ENCODE measurements around the gene SCN1A.
"Not testable (repeated sequence)": the region's sequence is repeated elsewhere in the genome, so short reads cannot be mapped to it uniquely, and the experiment has no call there.

The SCN1A gene

DNA sequence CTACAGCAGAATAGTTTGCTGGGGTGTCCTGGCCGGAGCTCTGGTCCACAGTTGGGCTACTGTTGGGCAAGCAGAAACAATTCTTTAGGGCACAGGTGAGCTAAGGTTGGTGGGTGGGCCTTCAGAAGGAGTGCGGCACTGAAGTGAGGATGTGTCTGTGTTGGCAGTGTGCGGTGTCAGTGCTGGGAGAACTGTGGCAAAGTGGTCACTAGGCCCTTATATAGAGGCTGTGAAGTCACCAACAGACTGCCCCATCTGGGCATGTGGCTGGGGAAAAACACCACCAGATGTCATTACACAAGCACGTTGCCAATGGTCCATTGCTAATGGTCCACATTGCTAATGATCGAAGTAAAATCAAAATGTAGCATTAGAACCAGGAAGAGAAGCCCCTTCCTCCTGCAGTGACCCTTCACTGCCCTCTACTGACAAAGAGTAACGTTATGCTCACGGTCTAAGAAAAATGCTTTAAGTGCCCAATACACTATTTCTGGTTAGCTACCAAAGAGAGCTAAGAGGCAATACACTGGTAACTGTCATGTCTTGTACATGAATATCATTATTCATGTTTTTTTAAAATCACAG is 21.3 kb downstream of the SCN1A start:
- H3K9ac ChIP-seq (ENCODE audit: low read depth, low read length, poor library complexity, severe bottlenecking): no peak overlapping the region
- no peaks in the 10 kb centered on the region for H3K4me1 ChIP-seq (ENCODE audit: insufficient read depth, low read length, poor library complexity, severe bottlenecking)
- H3K36me3 ChIP-seq (ENCODE audit: insufficient read depth, low read length): no peaks in the 10 kb centered on the region
- TF ChIP-seq, protein P1, sequence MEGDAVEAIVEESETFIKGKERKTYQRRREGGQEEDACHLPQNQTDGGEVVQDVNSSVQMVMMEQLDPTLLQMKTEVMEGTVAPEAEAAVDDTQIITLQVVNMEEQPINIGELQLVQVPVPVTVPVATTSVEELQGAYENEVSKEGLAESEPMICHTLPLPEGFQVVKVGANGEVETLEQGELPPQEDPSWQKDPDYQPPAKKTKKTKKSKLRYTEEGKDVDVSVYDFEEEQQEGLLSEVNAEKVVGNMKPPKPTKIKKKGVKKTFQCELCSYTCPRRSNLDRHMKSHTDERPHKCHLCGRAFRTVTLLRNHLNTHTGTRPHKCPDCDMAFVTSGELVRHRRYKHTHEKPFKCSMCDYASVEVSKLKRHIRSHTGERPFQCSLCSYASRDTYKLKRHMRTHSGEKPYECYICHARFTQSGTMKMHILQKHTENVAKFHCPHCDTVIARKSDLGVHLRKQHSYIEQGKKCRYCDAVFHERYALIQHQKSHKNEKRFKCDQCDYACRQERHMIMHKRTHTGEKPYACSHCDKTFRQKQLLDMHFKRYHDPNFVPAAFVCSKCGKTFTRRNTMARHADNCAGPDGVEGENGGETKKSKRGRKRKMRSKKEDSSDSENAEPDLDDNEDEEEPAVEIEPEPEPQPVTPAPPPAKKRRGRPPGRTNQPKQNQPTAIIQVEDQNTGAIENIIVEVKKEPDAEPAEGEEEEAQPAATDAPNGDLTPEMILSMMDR (conservative IDR thresholded peaks at IDR 0.05; ENCODE audit: low read length): peak; percentile 83
- no peak for TF ChIP-seq EZH2phosphoT487 (IDR thresholded peaks at IDR 0.05; ENCODE audit: borderline replicate concordance)
- no peaks in the 10 kb centered on the region for H3K27me3 ChIP-seq (ENCODE audit: insufficient read depth, low read length, poor library complexity, severe bottlenecking)
- no peaks in the 10 kb centered on the region for H4K20me1 ChIP-seq (ENCODE audit: insufficient read depth, low read length, poor library complexity, severe bottlenecking)
- H3K9me3 ChIP-seq (ENCODE audit: insufficient read depth, low read depth, low read length): no peaks in the 10 kb centered on the region
- no peaks in the 10 kb centered on the region for H3K79me2 ChIP-seq (ENCODE audit: insufficient read depth, low read length)
- no peak overlapping the region for H3K4me2 ChIP-seq (ENCODE audit: low read depth, low read length, poor library complexity, severe bottlenecking)
- no peak overlapping the region for H3K4me3 ChIP-seq (ENCODE audit: low read length, poor library complexity, severe bottlenecking)
- no peaks in the 10 kb centered on the region for H3K9me2 ChIP-seq (replicated peaks; ENCODE audit: low read depth, low read length)
- peak overlapping the region; percentile 82 for H2AFZ ChIP-seq (ENCODE audit: low read length)
- H3F3A ChIP-seq (ENCODE audit: low read depth): no peaks in the 10 kb centered on the region

DNA sequence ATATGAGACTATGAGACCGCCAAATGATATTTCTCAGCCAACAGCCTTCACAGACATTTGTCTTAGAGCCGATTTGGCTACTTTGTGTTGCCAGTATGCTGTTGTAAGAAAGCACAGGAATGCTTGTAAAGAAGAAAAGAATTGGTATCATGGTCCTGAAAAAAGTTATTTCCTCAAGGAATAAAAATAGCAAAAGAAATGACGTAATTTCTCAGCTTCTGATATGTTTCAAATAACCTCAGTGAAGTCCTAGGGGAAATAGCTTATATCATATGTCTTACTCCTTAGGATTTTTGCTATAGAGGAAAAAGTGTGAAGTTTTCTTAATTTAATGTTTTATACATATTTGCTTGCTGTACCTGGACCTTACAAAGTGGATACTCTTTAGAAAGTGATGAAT is 23.0 kb downstream of the SCN1A start:
- no peaks in the 10 kb centered on the region for H4K20me1 ChIP-seq (ENCODE audit: insufficient read depth, low read length, poor library complexity, severe bottlenecking)
- no peak overlapping the region for H3K9ac ChIP-seq (ENCODE audit: low read depth, low read length, poor library complexity, severe bottlenecking)
- H3K9me2 ChIP-seq (replicated peaks; ENCODE audit: low read depth, low read length): no peaks in the 10 kb centered on the region
- peak overlapping the region; percentile 75 for H2AFZ ChIP-seq (ENCODE audit: low read length)
- no peak for TF ChIP-seq EZH2phosphoT487 (IDR thresholded peaks at IDR 0.05; ENCODE audit: borderline replicate concordance)
- TF ChIP-seq, protein P1 (conservative IDR thresholded peaks at IDR 0.05; ENCODE audit: low read length): no peak
- no peaks in the 10 kb centered on the region for H3K36me3 ChIP-seq (ENCODE audit: insufficient read depth, low read length)
- H3K79me2 ChIP-seq (ENCODE audit: insufficient read depth, low read length): no peaks in the 10 kb centered on the region
- no peak overlapping the region for H3K4me3 ChIP-seq (ENCODE audit: low read length, poor library complexity, severe bottlenecking)
- H3K4me1 ChIP-seq (ENCODE audit: insufficient read depth, low read length, poor library complexity, severe bottlenecking): no peaks in the 10 kb centered on the region
- H3F3A ChIP-seq (ENCODE audit: low read depth): no peaks in the 10 kb centered on the region
- no peaks in the 10 kb centered on the region for H3K27me3 ChIP-seq (ENCODE audit: insufficient read depth, low read length, poor library complexity, severe bottlenecking)
- no peaks in the 10 kb centered on the region for H3K9me3 ChIP-seq (ENCODE audit: insufficient read depth, low read depth, low read length)
- no peak overlapping the region for H3K4me2 ChIP-seq (ENCODE audit: low read depth, low read length, poor library complexity, severe bottlenecking)

- TF ChIP-seq, protein P1 (conservative IDR thresholded peaks at IDR 0.05; ENCODE audit: low read length): no peak
- TF ChIP-seq EZH2phosphoT487 (IDR thresholded peaks at IDR 0.05; ENCODE audit: borderline replicate concordance): no peak
- H3K9me3 ChIP-seq (ENCODE audit: insufficient read depth, low read depth, low read length): no peaks in the 10 kb centered on the region
- H2AFZ ChIP-seq (ENCODE audit: low read length): 0 out of 2 replicates have a peak overlapping the region, but pooled peaks have one; percentile 75
These were observed 23.7 kb downstream of the SCN1A start for GRCh38 chr2:166104084-166104483.

GRCh38 chr2:166103277-166103676 is 24.5 kb downstream of the SCN1A start:
- not testable (repeated sequence) for H3K4me2 ChIP-seq (ENCODE audit: low read depth, low read length, poor library complexity, severe bottlenecking); H3K9me3 ChIP-seq (ENCODE audit: insufficient read depth, low read depth, low read length); H3K9me2 ChIP-seq (replicated peaks; ENCODE audit: low read depth, low read length); H3F3A ChIP-seq (ENCODE audit: low read depth); H3K4me1 ChIP-seq (ENCODE audit: insufficient read depth, low read length, poor library complexity, severe bottlenecking); H3K4me3 ChIP-seq (ENCODE audit: low read length, poor library complexity, severe bottlenecking); H3K9ac ChIP-seq (ENCODE audit: low read depth, low read length, poor library complexity, severe bottlenecking); H4K20me1 ChIP-seq (ENCODE audit: insufficient read depth, low read length, poor library complexity, severe bottlenecking); H3K36me3 ChIP-seq (ENCODE audit: insufficient read depth, low read length); H3K27me3 ChIP-seq (ENCODE audit: insufficient read depth, low read length, poor library complexity, severe bottlenecking); H2AFZ ChIP-seq (ENCODE audit: low read length); H3K79me2 ChIP-seq (ENCODE audit: insufficient read depth, low read length)

More at GRCh38 chr2:166104084-166104483, 23.7 kb downstream of the SCN1A start:
- H3K4me3 ChIP-seq (ENCODE audit: low read length, poor library complexity, severe bottlenecking): no peak overlapping the region
- no peaks in the 10 kb centered on the region for H3K36me3 ChIP-seq (ENCODE audit: insufficient read depth, low read length)
- no peak overlapping the region for H3K9ac ChIP-seq (ENCODE audit: low read depth, low read length, poor library complexity, severe bottlenecking)
- H3K4me1 ChIP-seq (ENCODE audit: insufficient read depth, low read length, poor library complexity, severe bottlenecking): no peaks in the 10 kb centered on the region
- H3K4me2 ChIP-seq (ENCODE audit: low read depth, low read length, poor library complexity, severe bottlenecking): no peak overlapping the region
- H3K79me2 ChIP-seq (ENCODE audit: insufficient read depth, low read length): no peaks in the 10 kb centered on the region
- H3K27me3 ChIP-seq (ENCODE audit: insufficient read depth, low read length, poor library complexity, severe bottlenecking): no peaks in the 10 kb centered on the region
- no peaks in the 10 kb centered on the region for H3K9me2 ChIP-seq (replicated peaks; ENCODE audit: low read depth, low read length)
- H4K20me1 ChIP-seq (ENCODE audit: insufficient read depth, low read length, poor library complexity, severe bottlenecking): no peaks in the 10 kb centered on the region
- H3F3A ChIP-seq (ENCODE audit: low read depth): no peaks in the 10 kb centered on the region

Data from Loucy (cell line).